K562 (cell line): ENCODE measurements around the gene PRCP. TPM values are rescaled to one million over a fixed set of nuclear protein-coding genes. Genes with fewer than 3 reads are reported as not detected.
A peak's percentile ranks its signal among the peaks of the same experiment; 100 is the strongest.

ENCODE experiments used
- ATAC-seq: fragments of 200-7000 bp; cut with Tn5 transposase; 3 replicates; pipeline ENCODE4 v1.9.1; 2020; ENCODE audit warnings: moderate library complexity
- BruUV-seq: library from RNA; stranded (reverse); fragments of 400-500 nt; replicated peaks from 2 replicates; lab custom pipeline; 2021; lab: Mats Ljungman, UMichigan
- CTCF ChIA-PET: fragments of 300-600 bp; formaldehyde crosslinking; extraction: SDS; loops from one replicate; lab custom pipeline; 2021; ENCODE audit warnings: low intra/inter-chr PET ratio; lab: Yijun Ruan, JAX
- POLR2A ChIA-PET: fragments of 300-600, 350-650 bp; sonication (Branson Sonifier 250); formaldehyde crosslinking; extraction: SDS; loops from one replicate; lab custom pipeline; 2021; ENCODE audit warnings: antibody characterized with exemption, inconsistent platforms; lab: Yijun Ruan, JAX
- DNase-seq, 4 experiments: peaks; one replicate each; pipeline versions ENCODE4 v3.0.0 to v3.0.0-alpha.2; 2011 to 2018; ENCODE audit warnings: low spot score in 3 of 4, mixed read lengths in 3 of 4; ENCODE audit errors: extremely low read depth in 1 of 4
- FAIRE-seq: peaks from 2 replicates; lab custom pipeline; 2011; peaks lifted over from hg19 to GRCh38; lab: Jason Lieb, UNC
- H2AFZ ChIP-seq: 2 replicates; pipeline ENCODE4 v1.6.0; 2011; ENCODE audit warnings: low read depth, low read length, control low read depth, inconsistent platforms
- H3K27ac ChIP-seq: fragments of 200-600 bp; 3 replicates; pipeline ENCODE4 v1.8.0; 2011; ENCODE audit warnings: low read depth, mild to moderate bottlenecking, control low read depth, inconsistent platforms, low read length, moderate library complexity, mixed read lengths; ENCODE audit errors: extremely low read depth
- H3K27me3 ChIP-seq, 2 experiments: fragments of 300-600 bp in 1 of 2; 2 replicates in 1 of 2; 3 replicates in 1 of 2; pipeline versions ENCODE4 v1.6.0 to v1.8.0; 2011; ENCODE audit warnings: inconsistent platforms in 2 of 2, low read length in 2 of 2, mild to moderate bottlenecking in 1 of 2, mixed read lengths in 1 of 2, moderate library complexity in 1 of 2; ENCODE audit not compliant: control insufficient read depth in 2 of 2, insufficient read depth in 2 of 2
- H3K36me3 ChIP-seq: fragments of 300-600 bp; 3 replicates; pipeline ENCODE4 v1.8.0; 2011; ENCODE audit warnings: mild to moderate bottlenecking, low read length, inconsistent platforms; ENCODE audit not compliant: control insufficient read depth, insufficient read depth
- H3K4me1 ChIP-seq, 2 experiments: fragments of 200-600 bp in 1 of 2; replicated peaks in 1 of 2; 2 replicates in 1 of 2; 3 replicates in 1 of 2; pipeline versions ENCODE4 v1.5.1 to v1.8.0; 2011; ENCODE audit warnings: inconsistent platforms in 2 of 2, low read length in 2 of 2, mild to moderate bottlenecking in 1 of 2, mixed read lengths in 1 of 2, moderate library complexity in 1 of 2; ENCODE audit not compliant: control insufficient read depth in 2 of 2, insufficient read depth in 2 of 2
- H3K4me2 ChIP-seq: 2 replicates; pipeline ENCODE4 v1.6.1; 2011; ENCODE audit warnings: low read length, control low read depth, inconsistent platforms, mixed read lengths; ENCODE audit not compliant: insufficient read depth
- H3K4me3 ChIP-seq: fragments of 200-600 bp; sonication (generic), shearing (Covaris generic); 2 replicates; pipeline ENCODE4 v1.5.1; 2016; ENCODE audit warnings: control low read depth, inconsistent platforms
- H3K79me2 ChIP-seq: fragments of 200-600 bp; 3 replicates; pipeline ENCODE4 v1.8.0; 2011; ENCODE audit warnings: low read length, inconsistent platforms; ENCODE audit not compliant: control insufficient read depth, insufficient read depth
- H3K9ac ChIP-seq, 2 experiments: 2 replicates each; pipeline versions ENCODE4 v1.6.0 to v1.6.1; 2011; ENCODE audit warnings: low read depth in 2 of 2, low read length in 2 of 2, control low read depth in 1 of 2, inconsistent platforms in 1 of 2, mild to moderate bottlenecking in 1 of 2, mixed read lengths in 1 of 2; ENCODE audit not compliant: insufficient read depth in 1 of 2
- H3K9me1 ChIP-seq: one replicate; pipeline ENCODE4 v1.6.0; 2011; ENCODE audit warnings: inconsistent platforms, mild to moderate bottlenecking, low read length, moderate library complexity; ENCODE audit not compliant: control insufficient read depth, insufficient read depth
- H3K9me3 ChIP-seq: replicated peaks from 2 replicates; pipeline ENCODE4 v1.5.1; 2011; ENCODE audit warnings: low read depth, low read length, inconsistent platforms; ENCODE audit not compliant: control insufficient read depth, insufficient read depth
- H4K20me1 ChIP-seq: replicated peaks from 2 replicates; pipeline ENCODE4 v1.6.1; 2011; ENCODE audit warnings: low read length, inconsistent platforms, mixed read lengths; ENCODE audit not compliant: control insufficient read depth, insufficient read depth
- GABPB1 ChIP-seq: sonication (generic); formaldehyde crosslinking; IDR thresholded peaks from 2 replicates; pipeline ENCODE4 v1.8.0; 2022; ENCODE audit warnings: mild to moderate bottlenecking, missing genetic modification reagents
- HMG20A ChIP-seq: fragments of 450-650 bp; formaldehyde crosslinking; conservative IDR thresholded peaks from 2 replicates; pipeline ENCODE4 v1.4.0; 2020; ENCODE audit warnings: mild to moderate bottlenecking, mixed read lengths
- NFE2L1 ChIP-seq: fragments of 450-650 bp; IDR thresholded peaks from 2 replicates; pipeline ENCODE4 v1.6.1; 2016; ENCODE audit warnings: missing genetic modification characterization, low read depth, mild to moderate bottlenecking, missing compliant biosample characterization, moderate library complexity, borderline replicate concordance
- NFIC ChIP-seq: fragments of 450-650 bp; IDR thresholded peaks from 2 replicates; pipeline ENCODE4 v1.6.1; 2017; ENCODE audit warnings: mild to moderate bottlenecking, inconsistent platforms
- RBBP5 ChIP-seq: fragments of 200-600 bp; sonication (generic); IDR thresholded peaks from 2 replicates; pipeline ENCODE4 v1.6.1; 2012; ENCODE audit warnings: borderline replicate concordance, mild to moderate bottlenecking, low read length, control low read depth, inconsistent platforms; ENCODE audit not compliant: insufficient read depth, poor library complexity, severe bottlenecking
- SNAPC5 ChIP-seq: fragments of 250-450 bp; sonication (Bioruptor Pico); IDR thresholded peaks from 2 replicates; pipeline ENCODE4 v1.8.0; 2021; ENCODE audit warnings: moderate library complexity, mild to moderate bottlenecking, inconsistent platforms
- TFE3 ChIP-seq: fragments of 450-650 bp; formaldehyde crosslinking; IDR thresholded peaks from 2 replicates; pipeline ENCODE4 v1.4.0; 2020; ENCODE audit warnings: mild to moderate bottlenecking, mixed read lengths
- ZNF354B ChIP-seq: fragments of 250-450 bp; sonication (Bioruptor Pico); IDR thresholded peaks from 2 replicates; pipeline ENCODE4 v1.4.0; 2020
- WGBS: fragments of 100-300 bp; shearing (Covaris generic); methylation state at CpG from one replicate; pipeline ENCODE4 v1.1.6; 2016; ENCODE audit warnings: low coverage, mixed read lengths; ENCODE audit not compliant: insufficient coverage; ENCODE audit errors: missing lambda C conversion rate; 5-methylcytosine and 5-hydroxymethylcytosine counted together
- in situ Hi-C: fragments of 300-500 bp; cut with MboI; formaldehyde crosslinking; loops from 4 replicates; pipeline ENCODE4 v1.15.0; 2018; ENCODE audit warnings: inconsistent platforms, mixed read lengths
- intact Hi-C: fragments of 100-400 bp; cut with micrococcal nuclease; formaldehyde crosslinking; loops from 2 replicates; pipeline ENCODE4 v1.14.2; 2022
- polyA plus RNA-seq, 8 experiments: library from polyadenylated mRNA; depleted of rRNA in 4 of 8; stranded (reverse) in 5 of 8; unstranded in 3 of 8; fragments of >200 nt; fragmentation: Nextera tagmentation in 2 of 8; fragmentation: Illumina TruSeq in 1 of 8; extraction: Ambion mirVana in 2 of 8; extraction: Trizol in 1 of 8; gene quantifications; 2 replicates each; pipeline versions ENCODE4 v1.2.1 to v1.2.3, GENCODE V29; 2011 to 2014; ENCODE audit warnings: inconsistent platforms in 1 of 8, missing spikeins in 1 of 8
- total RNA-seq, 7 experiments: library from RNA; depleted of rRNA in 6 of 7; stranded (reverse); fragments of >200 nt in 6 of 7; fragmentation: Illumina TruSeq in 2 of 7; extraction: Trizol in 2 of 7; gene quantifications; 2 replicates each; pipeline versions ENCODE4 v1.2.1 to v1.2.3, GENCODE V29; 2011 to 2021; ENCODE audit warnings: low replicate concordance in 1 of 7

The PRCP gene
- total and polyA plus RNA-seq, 9 of the 15 experiments (the other 6 are each of a cell fraction or from before 2014, with no cell fraction given), result 9.5 to 43.1 (median 23.2) TPM

GRCh38 chr11:82831364-82831763 lies 68.9 kb downstream of the PRCP start:
- intact Hi-C loops (no loop called here), in situ Hi-C loops (no loop called here)
- Histone ChIP-seq H3K9ac (no peak overlapping the region), H3K27me3 (no peaks in the 10 kb centered on the region), H3K4me2 (no peak overlapping the region), H3K4me1 (peaks cover 0 to 7% of the 10 kb centered on the region in 2 experiments; a peak in 2 of 5 replicates), H3K79me2 (no peaks in the 10 kb centered on the region), H4K20me1 (no peaks in the 10 kb centered on the region), H2AFZ (no peak overlapping the region), H3K4me3 (no peak overlapping the region), H3K9me1 (no peaks in the 10 kb centered on the region), H3K36me3 (no peaks in the 10 kb centered on the region), H3K9me3 (no peaks in the 10 kb centered on the region), H3K27ac (no peak overlapping the region)
- WGBS, result 84% methylated on average over 3 of the region's 3 CpGs
- no peak for ATAC-seq
- ChIA-PET CTCF (no interaction called here), POLR2A (interaction anchor here (0.7 kb wide), 1 partner anchor 1744 kb away, joined by 4 read pairs; no protein-coding TSS in a partner anchor)
- FAIRE-seq, result no peak
- no TSS peak for BruUV-seq
- DNase-seq, result no peak
- TF ChIP-seq GABPB1 (CRISPR knock-in tag), result no peak
- TF ChIP-seq NFIC, result peak; percentile 46
- TF ChIP-seq ZNF354B (CRISPR knock-in tag), result no peak
- no peak for TF ChIP-seq RBBP5

- no peaks in the 10 kb centered on the region for H3K36me3 ChIP-seq
- CTCF ChIA-PET, result no interaction called here
- H3K4me1 ChIP-seq, result peaks cover 0 to 7% of the 10 kb centered on the region in 2 experiments; a peak in 2 of 5 replicates
- H3K9me1 ChIP-seq, result no peaks in the 10 kb centered on the region
- no peak overlapping the region for H3K9ac ChIP-seq
- WGBS, result 72% methylated on average over 1 of the region's 1 CpG
- no peak overlapping the region for H3K4me3 ChIP-seq
- FAIRE-seq (no peak), ATAC-seq (no peak), DNase-seq (no peak)
- no peak overlapping the region for H2AFZ ChIP-seq
- intact Hi-C loops, result no loop called here
- no peak overlapping the region for H3K27ac ChIP-seq
- TF ChIP-seq HMG20A (no peak), SNAPC5 (CRISPR knock-in tag) (no peak), TFE3 (no peak), NFE2L1 (tag) (no peak)
- no peaks in the 10 kb centered on the region for H3K79me2 ChIP-seq
- no peaks in the 10 kb centered on the region for H3K27me3 ChIP-seq
- no TSS peak for BruUV-seq
- no peaks in the 10 kb centered on the region for H4K20me1 ChIP-seq
- in situ Hi-C loops, result no loop called here
- POLR2A ChIA-PET, result interaction anchor here (0.7 kb wide), 1 partner anchor 1743 kb away, joined by 4 read pairs; no protein-coding TSS in a partner anchor
- H3K9me3 ChIP-seq, result no peaks in the 10 kb centered on the region
- H3K4me2 ChIP-seq, result no peak overlapping the region
Measured at GRCh38 chr11:82830746-82831145, 69.5 kb downstream of the PRCP start.
